GM12878 (cell line): ENCODE data around the gene GUCY1A2. TPM values are rescaled to one million over a fixed set of nuclear protein-coding genes. Genes with fewer than 3 reads are reported as not detected.
A peak's percentile ranks its signal among the peaks of the same experiment; 100 is the strongest.

ENCODE experiments used
- ATAC-seq: fragments of 200-7000 bp; cut with Tn5 transposase; 3 replicates; pipeline ENCODE4 v1.9.1; 2020; ENCODE audit warnings: mild to moderate bottlenecking, moderate library complexity
- BruUV-seq: library from RNA; stranded (reverse); fragments of 400-500 nt; replicated peaks from 2 replicates; lab custom pipeline; 2021; lab: Mats Ljungman, UMichigan
- CTCF ChIA-PET: fragments of 300-600 bp; sonication (Branson Sonifier 250); formaldehyde crosslinking; extraction: SDS; loops from one replicate; lab custom pipeline; 2021; ENCODE audit warnings: inconsistent platforms; lab: Yijun Ruan, JAX
- POLR2A ChIA-PET: fragments of 350-600 bp; formaldehyde crosslinking; extraction: SDS; loops from one replicate; lab custom pipeline; 2021; ENCODE audit warnings: inconsistent platforms; lab: Charles Lee
- RAD21 ChIA-PET: fragments of 300-600 bp; sonication (Branson Sonifier 250); formaldehyde crosslinking; loops from one replicate; lab custom pipeline; 2023; ENCODE audit warnings: antibody characterized with exemption; ENCODE audit not compliant: unreplicated experiment; lab: Charles Lee
- SMC1A ChIA-PET: fragments of 300-600 bp; sonication (Branson Sonifier 250); formaldehyde crosslinking; loops from one replicate; lab custom pipeline; 2023; ENCODE audit not compliant: unreplicated experiment, uncharacterized antibody; lab: Charles Lee
- DNase-seq: peaks from one replicate; pipeline ENCODE4 v3.0.0-alpha.2; 2011; ENCODE audit warnings: low read depth, low spot score
- FAIRE-seq: peaks from 3 replicates; lab custom pipeline; 2011; peaks lifted over from hg19 to GRCh38; lab: Jason Lieb, UNC
- H2AFZ ChIP-seq: 2 replicates; pipeline ENCODE4 v1.6.0; 2011; ENCODE audit warnings: low read depth, low read length, control low read depth; ENCODE audit not compliant: control insufficient read depth
- H3K27ac ChIP-seq: 2 replicates; pipeline ENCODE4 v1.5.1; 2011; ENCODE audit warnings: control low read depth; ENCODE audit not compliant: control insufficient read depth, insufficient read depth
- H3K27me3 ChIP-seq, 2 experiments: replicated peaks in 1 of 2; 2 replicates each; pipeline versions ENCODE4 v1.6.0 to v1.6.1; 2011; ENCODE audit warnings: low read length in 1 of 2; ENCODE audit not compliant: control insufficient read depth in 2 of 2, insufficient read depth in 2 of 2
- H3K36me3 ChIP-seq, 2 experiments: 2 replicates each; pipeline ENCODE4 v1.5.1; 2011; ENCODE audit warnings: low read length in 1 of 2; ENCODE audit not compliant: control insufficient read depth in 2 of 2, insufficient read depth in 2 of 2
- H3K4me1 ChIP-seq: 2 replicates; pipeline ENCODE4 v1.6.1; 2011; ENCODE audit warnings: mild to moderate bottlenecking, low read length, moderate library complexity, mixed read lengths; ENCODE audit not compliant: control insufficient read depth, insufficient read depth
- H3K4me2 ChIP-seq: 2 replicates; pipeline ENCODE4 v1.6.0; 2011; ENCODE audit warnings: control low read depth; ENCODE audit not compliant: control insufficient read depth, insufficient read depth
- H3K4me3 ChIP-seq: fragments of 200-600 bp; sonication (generic); 2 replicates; pipeline ENCODE4 v1.5.1; 2016
- H3K79me2 ChIP-seq: 2 replicates; pipeline ENCODE4 v1.6.0; 2011; ENCODE audit warnings: low read length; ENCODE audit not compliant: control insufficient read depth, insufficient read depth
- H3K9ac ChIP-seq: 2 replicates; pipeline ENCODE4 v1.8.0; 2011; ENCODE audit warnings: low read length, control low read depth, mixed read lengths; ENCODE audit not compliant: control insufficient read depth, insufficient read depth
- H3K9me3 ChIP-seq: replicated peaks from 3 replicates; pipeline ENCODE4 v1.5.1; 2011; ENCODE audit warnings: mild to moderate bottlenecking, low read length; ENCODE audit not compliant: control insufficient read depth, insufficient read depth
- H4K20me1 ChIP-seq: 2 replicates; pipeline ENCODE4 v1.6.0; 2011; ENCODE audit not compliant: control insufficient read depth, insufficient read depth
- ATF7 ChIP-seq: fragments of 450-650 bp; IDR thresholded peaks from 2 replicates; pipeline ENCODE4 v1.6.1; 2016; ENCODE audit warnings: low read depth, mild to moderate bottlenecking
- CTCF ChIP-seq, 3 experiments: IDR thresholded peaks in 2 of 3; conservative IDR thresholded peaks in 1 of 3; 2 replicates each; pipeline ENCODE4 v1.5.1; 2011; ENCODE audit warnings: low read depth in 3 of 3, low read length in 3 of 3, mild to moderate bottlenecking in 3 of 3, control low read depth in 2 of 3, moderate library complexity in 2 of 3, inconsistent platforms in 1 of 3, mixed read lengths in 1 of 3; ENCODE audit not compliant: control insufficient read depth in 2 of 3, insufficient read depth in 1 of 3; ENCODE audit errors: extremely low read depth in 1 of 3
- EZH2 ChIP-seq: IDR thresholded peaks from 2 replicates; pipeline ENCODE4 v1.6.1; 2012; ENCODE audit warnings: low read depth, mild to moderate bottlenecking, control low read depth, inconsistent platforms, low read length, borderline replicate concordance; ENCODE audit not compliant: control insufficient read depth
- FOS ChIP-seq: IDR thresholded peaks from 3 replicates; pipeline ENCODE4 v1.6.1; 2011; ENCODE audit warnings: borderline replicate concordance; ENCODE audit not compliant: insufficient read length; ENCODE audit errors: extremely low read depth
- IKZF1 ChIP-seq: fragments of 450-650 bp; conservative IDR thresholded peaks from 2 replicates; pipeline ENCODE4 v1.6.1; 2017; ENCODE audit warnings: antibody characterized with exemption, mild to moderate bottlenecking
- NBN ChIP-seq: fragments of 450-650 bp; IDR thresholded peaks from 2 replicates; pipeline ENCODE4 v1.6.1; 2016
- RAD21 ChIP-seq: IDR thresholded peaks from 2 replicates; pipeline ENCODE4 v1.6.1; 2011; ENCODE audit warnings: mild to moderate bottlenecking, low read depth, low read length, moderate library complexity; ENCODE audit not compliant: insufficient read depth
- SMC3 ChIP-seq: IDR thresholded peaks from 2 replicates; pipeline ENCODE4 v1.6.1; 2011; ENCODE audit warnings: low read length, improper control_type of control experiment, borderline replicate concordance
- SUZ12 ChIP-seq: fragments of 200-600 bp; sonication (generic); IDR thresholded peaks from one replicate; pipeline ENCODE4 v1.6.1; 2018; ENCODE audit warnings: antibody characterized with exemption, mild to moderate bottlenecking; ENCODE audit not compliant: unreplicated experiment
- WGBS: methylation state at CpG from one replicate; pipeline ENCODE4 v1.1.6; 2016; ENCODE audit warnings: low lambda C conversion rate; ENCODE audit not compliant: insufficient replicate concordance, insufficient coverage; ENCODE audit errors: missing lambda C conversion rate; 5-methylcytosine and 5-hydroxymethylcytosine counted together
- in situ Hi-C: fragments of 300-500 bp; cut with MboI; formaldehyde crosslinking; loops from 9 replicates; pipeline ENCODE4 v1.14.3; 2018; ENCODE audit warnings: mixed read lengths
- intact Hi-C: fragments of 100-400 bp; cut with micrococcal nuclease; formaldehyde crosslinking; loops from one replicate; pipeline ENCODE4 v1.14.2; 2022; ENCODE audit not compliant: unreplicated experiment
- polyA plus RNA-seq, 11 experiments: library from polyadenylated mRNA; depleted of rRNA in 4 of 11; unstranded in 6 of 11; stranded (reverse) in 5 of 11; fragments of >200 nt; fragmentation: Nextera tagmentation in 4 of 11; fragmentation: Illumina TruSeq in 1 of 11; extraction: Ambion mirVana in 4 of 11; extraction: Trizol in 1 of 11; gene quantifications; 1 replicate in 1 of 11; 2 replicates in 10 of 11; pipeline versions ENCODE4 v1.2.1 to v1.2.3, GENCODE V29; 2011 to 2016; ENCODE audit warnings: inconsistent platforms in 2 of 11, missing spikeins in 2 of 11, low read depth in 1 of 11
- total RNA-seq, 4 experiments: library from RNA; depleted of rRNA in 3 of 4; stranded (reverse); fragments of >200 nt in 3 of 4; fragmentation: Illumina TruSeq in 1 of 4; extraction: Trizol in 1 of 4; gene quantifications; 2 replicates each; pipeline versions ENCODE4 v1.2.1 to v1.2.3, GENCODE V29; 2013 to 2021

Gene GUCY1A2
- total and polyA plus RNA-seq, 10 of the 15 experiments (the other 5 are each of a cell fraction or from before 2014, with no cell fraction given): under 0.01 to 0.03 (median under 0.01) TPM; not detected in 4

DNA sequence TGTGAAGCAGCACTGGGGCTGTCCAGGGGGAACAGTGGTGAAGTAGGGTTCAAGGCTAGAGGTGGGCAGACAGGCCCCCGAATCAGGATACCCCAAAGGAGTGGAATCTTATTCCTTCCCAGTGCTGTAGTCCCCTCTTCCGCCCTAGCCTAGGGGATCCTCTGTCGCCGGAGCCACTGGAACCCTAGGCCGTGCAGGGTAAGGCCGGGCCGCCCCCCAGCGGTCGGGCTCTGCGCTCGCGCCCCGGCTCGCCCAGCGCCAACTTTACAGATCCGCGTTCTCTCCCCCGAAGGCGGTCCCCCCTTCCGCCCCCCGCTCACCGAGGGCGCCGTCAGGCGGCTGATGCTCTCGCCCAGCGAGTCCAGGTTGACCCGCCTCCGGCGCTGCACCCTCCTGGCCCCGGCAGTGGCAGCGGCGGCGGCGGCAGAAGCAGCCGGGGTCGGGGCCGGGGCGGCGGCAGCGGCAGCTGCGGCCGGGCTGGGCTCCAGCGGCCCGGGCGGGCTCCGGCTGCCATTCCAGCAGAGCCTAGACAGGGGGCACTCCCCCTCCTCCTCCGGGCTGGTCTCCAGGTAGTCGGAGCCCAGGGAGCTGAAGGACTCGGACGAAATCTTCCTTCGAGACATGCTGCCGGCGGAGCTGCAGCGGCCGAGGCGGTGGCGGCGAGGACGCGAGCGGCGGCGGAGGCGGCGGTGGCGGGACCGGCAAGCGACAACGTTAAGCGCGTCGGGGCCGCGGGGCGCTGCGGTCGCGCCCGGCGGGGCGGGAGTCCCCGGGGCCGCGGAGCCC lies 650 bp downstream of the GUCY1A2 start:
- ATAC-seq (peak; percentile 92), FAIRE-seq (no peak), DNase-seq (no peak)
- intact Hi-C loops (loop anchor here (1.0 kb wide), 1 partner anchor 296 kb away; no protein-coding TSS in a partner anchor), in situ Hi-C loops (no loop called here)
- BruUV-seq: no TSS peak
- no peak overlapping the region for H3K9ac ChIP-seq
- no peak overlapping the region for H2AFZ ChIP-seq
- no peak overlapping the region for H3K27ac ChIP-seq
- H4K20me1 ChIP-seq: no peaks in the 10 kb centered on the region; the same call in 1 of the 2 replicates
- H3K4me1 ChIP-seq: no peaks in the 10 kb centered on the region
- no peaks in the 10 kb centered on the region for H3K79me2 ChIP-seq
- peak; percentile 95 for TF ChIP-seq SUZ12
- peak; percentile 35 to 52 (median 48); a peak in 5 of 6 replicates for TF ChIP-seq CTCF (IDR thresholded peaks at IDR 0.05 in 2 of 3, conservative IDR thresholded peaks at IDR 0.05 in 1 of 3; ENCODE audit: control insufficient read depth in 2 of 3, extremely low read depth in 1 of 3, insufficient read depth in 1 of 3, low read depth in 3 of 3, low read length in 3 of 3)
- peak; percentile 28; the same call in 1 of the 2 replicates for TF ChIP-seq SMC3
- no peak for TF ChIP-seq NBN
- TF ChIP-seq EZH2: no peak
- TF ChIP-seq FOS: no peak
- TF ChIP-seq ATF7: no peak
- peak; percentile 39; the same call in 1 of the 2 replicates for TF ChIP-seq RAD21
- peak; percentile 30; the same call in 1 of the 2 replicates for TF ChIP-seq IKZF1
- SMC1A ChIA-PET: interaction anchor here (1.1 kb wide), 1 partner anchor 13 kb away, joined by 3 read pairs; no protein-coding TSS in a partner anchor
- no peak overlapping the region for H3K4me3 ChIP-seq
- H3K36me3 ChIP-seq: no peaks in the 10 kb centered on the region
- H3K4me2 ChIP-seq: peak overlapping the region; percentile 60; the same call in 1 of the 2 replicates
- WGBS: 9% methylated on average over 62 of the region's 85 CpGs
- H3K9me3 ChIP-seq: no peaks in the 10 kb centered on the region
- RAD21 ChIA-PET: no interaction called here
- POLR2A ChIA-PET: no interaction called here
- H3K27me3 ChIP-seq: peaks cover 6 to 14% of the 10 kb centered on the region in 2 experiments
- CTCF ChIA-PET: no interaction called here
